Smooth muscle cell (in vitro differentiated cells): ENCODE data around the gene ATP11A. TPM values are rescaled to one million over a fixed set of nuclear protein-coding genes. Genes with fewer than 3 reads are reported as not detected.

Source experiments
- DNase-seq: peaks from one replicate; lab custom pipeline; 2025; ENCODE audit not compliant: unreplicated experiment; lab: John Stamatoyannopoulos, UW
- H2AFZ ChIP-seq: fragments of 200-600 bp; sonication (generic); 2 replicates; pipeline ENCODE4 v1.6.0; 2016; ENCODE audit warnings: antibody characterized with exemption, low read depth, mild to moderate bottlenecking
- H3F3A ChIP-seq: fragments of 200-600 bp; sonication (generic); 2 replicates; pipeline ENCODE4 v1.6.0; 2017; ENCODE audit warnings: antibody characterized with exemption, low read depth
- H3K27ac ChIP-seq: fragments of 200-600 bp; sonication (generic); 2 replicates; pipeline ENCODE4 v1.5.1; 2016; ENCODE audit warnings: low read depth, mild to moderate bottlenecking
- H3K27me3 ChIP-seq: fragments of 200-600 bp; sonication (generic); 2 replicates; pipeline ENCODE4 v1.6.1; 2016; ENCODE audit warnings: low read depth, mild to moderate bottlenecking
- H3K36me3 ChIP-seq: fragments of 200-600 bp; sonication (generic); 2 replicates; pipeline ENCODE4 v1.5.1; 2016; ENCODE audit warnings: low read depth
- H3K4me1 ChIP-seq: fragments of 200-600 bp; sonication (generic); 2 replicates; pipeline ENCODE4 v1.5.1; 2016; ENCODE audit warnings: low read depth
- H3K4me2 ChIP-seq: fragments of 200-600 bp; sonication (generic); 2 replicates; pipeline ENCODE4 v1.6.0; 2016; ENCODE audit warnings: mild to moderate bottlenecking
- H3K4me3 ChIP-seq: fragments of 200-600 bp; sonication (generic); 2 replicates; pipeline ENCODE4 v1.5.1; 2016; ENCODE audit warnings: mild to moderate bottlenecking
- H3K79me2 ChIP-seq: fragments of 200-600 bp; sonication (generic); 2 replicates; pipeline ENCODE4 v1.6.0; 2016; ENCODE audit warnings: low read depth, mild to moderate bottlenecking
- H3K9ac ChIP-seq: fragments of 200-600 bp; sonication (generic); 2 replicates; pipeline ENCODE4 v1.6.0; 2016; ENCODE audit warnings: low read depth
- H3K9me3 ChIP-seq: fragments of 200-600 bp; sonication (generic); replicated peaks from 2 replicates; pipeline ENCODE4 v1.5.1; 2016; ENCODE audit warnings: low read depth
- H4K20me1 ChIP-seq: fragments of 200-600 bp; sonication (generic); 2 replicates; pipeline ENCODE4 v1.6.0; 2016; ENCODE audit warnings: low read depth
- CTCF ChIP-seq: fragments of 200-600 bp; sonication (generic); IDR thresholded peaks from 2 replicates; pipeline ENCODE4 v1.5.1; 2017; ENCODE audit warnings: borderline replicate concordance, mild to moderate bottlenecking, antibody characterized with exemption; ENCODE audit not compliant: insufficient read depth, poor library complexity, severe bottlenecking
- WGBS: methylation state at CpG from one replicate; pipeline ENCODE4 v1.1.7; 2016; ENCODE audit warnings: low lambda C conversion rate; 5-methylcytosine and 5-hydroxymethylcytosine counted together
- polyA plus RNA-seq: library from polyadenylated mRNA; unstranded; fragments of >200 nt; fragmentation: Nextera tagmentation; extraction: Ambion mirVana; gene quantifications from 2 replicates; pipeline ENCODE4 v1.2.1, GENCODE V29; 2016
- total RNA-seq: library from RNA; depleted of rRNA; stranded (reverse); fragments of >200 nt; gene quantifications from 2 replicates; pipeline ENCODE4 v1.2.3, GENCODE V29; 2014

Gene ATP11A
- total and polyA plus RNA-seq, 2 experiments from 2014 or later, result 6.5 to 7.5 TPM

- Histone ChIP-seq H3K9ac (no peak overlapping the region), H3K36me3 (no peaks in the 10 kb centered on the region), H3K4me1 (peaks cover 23% of the 10 kb centered on the region), H3K79me2 (peaks cover 9% of the 10 kb centered on the region), H3K9me3 (no peaks in the 10 kb centered on the region), H3K27me3 (no peaks in the 10 kb centered on the region), H3K4me3 (no peak overlapping the region), H3K4me2 (no peak overlapping the region), H3K27ac (no peak overlapping the region), H4K20me1 (peaks cover 41% of the 10 kb centered on the region), H2AFZ (no peak overlapping the region), H3F3A (peaks cover 6% of the 10 kb centered on the region)
- 92% methylated on average over 10 of the region's 10 CpGs for WGBS
- DNase-seq, result no peak
- no peak for TF ChIP-seq CTCF
These were observed 42.8 kb downstream of the ATP11A start for GRCh38 chr13:112732679-112733078.

GRCh38 chr13:112733112-112733511 lies 43.3 kb downstream of the ATP11A start:
- peaks cover 23% of the 10 kb centered on the region for H3K4me1 ChIP-seq
- no peaks in the 10 kb centered on the region for H3K27me3 ChIP-seq
- WGBS, result 73% methylated on average over 6 of the region's 6 CpGs
- no peak overlapping the region for H3K27ac ChIP-seq
- no peak overlapping the region for H3K4me3 ChIP-seq
- H3K79me2 ChIP-seq, result peaks cover 12% of the 10 kb centered on the region
- no peaks in the 10 kb centered on the region for H3K36me3 ChIP-seq
- no peak for DNase-seq
- H3F3A ChIP-seq, result peaks cover 6% of the 10 kb centered on the region
- no peak overlapping the region for H2AFZ ChIP-seq
- TF ChIP-seq CTCF, result no peak
- no peak overlapping the region for H3K4me2 ChIP-seq
- H4K20me1 ChIP-seq, result peaks cover 41% of the 10 kb centered on the region
- H3K9ac ChIP-seq, result no peak overlapping the region
- H3K9me3 ChIP-seq, result no peaks in the 10 kb centered on the region

- Histone ChIP-seq H3K79me2 (peaks cover 15% of the 10 kb centered on the region), H3K9me3 (no peaks in the 10 kb centered on the region), H3K4me1 (peaks cover 23% of the 10 kb centered on the region), H4K20me1 (peaks cover 41% of the 10 kb centered on the region), H3F3A (peaks cover 6% of the 10 kb centered on the region), H3K4me2 (no peak overlapping the region), H3K27ac (peak overlapping the region; percentile 36), H3K27me3 (no peaks in the 10 kb centered on the region), H3K36me3 (no peaks in the 10 kb centered on the region), H2AFZ (no peak overlapping the region), H3K9ac (no peak overlapping the region), H3K4me3 (no peak overlapping the region)
- WGBS, result 57% methylated on average over 7 of the region's 7 CpGs
- DNase-seq, result no peak
- TF ChIP-seq CTCF, result no peak
These were observed 44.0 kb downstream of the ATP11A start for GRCh38 chr13:112733661-112734379.
